Renal cortical epithelial cell (primary cell): ENCODE measurements around the gene MCM10. TPM values are rescaled to one million over a fixed set of nuclear protein-coding genes. Genes with fewer than 3 reads are reported as not detected.
"Not testable (repeated sequence)": the region's sequence is repeated elsewhere in the genome, so short reads cannot be mapped to it uniquely, and the experiment has no call there.

ENCODE experiments used
- DNase-seq: peaks from one replicate; pipeline ENCODE4 v3.0.0-alpha.2; 2011; ENCODE audit warnings: low read depth
- total RNA-seq: library from RNA; depleted of rRNA; stranded (reverse); fragments of >200 nt; gene quantifications from 2 replicates; pipeline ENCODE4 v1.2.3, GENCODE V29; 2014

Gene MCM10
- total RNA-seq, 1 donor from 2014 or later, result 0.55 TPM

- DNase-seq, result no peak
Measured at GRCh38 chr10:13221572-13221971, 60.2 kb downstream of the MCM10 start.

DNA sequence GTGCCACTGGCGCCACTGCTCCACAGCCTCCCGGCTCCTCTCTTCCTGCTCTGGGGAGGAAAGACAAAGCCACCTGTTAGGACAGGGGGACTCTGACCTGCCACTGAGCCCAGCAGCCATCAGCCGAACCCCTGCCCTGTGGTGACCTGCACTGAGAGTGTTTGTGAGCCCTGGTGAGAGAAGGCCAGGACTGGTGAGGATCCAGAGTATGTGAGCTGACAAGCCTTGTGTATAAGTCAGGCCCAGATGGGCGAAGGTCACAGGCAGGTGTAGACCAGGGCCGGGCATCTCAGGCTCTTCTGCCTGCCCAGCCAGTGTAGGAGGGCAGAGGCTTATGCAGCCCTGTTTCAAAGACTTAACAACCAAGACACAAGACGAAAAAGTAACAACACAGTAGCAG lies 60.8 kb downstream of the MCM10 start:
- DNase-seq, result no peak

GRCh38 chr10:13222566-13222965 lies 61.2 kb downstream of the MCM10 start:
- no peak for DNase-seq

DNA sequence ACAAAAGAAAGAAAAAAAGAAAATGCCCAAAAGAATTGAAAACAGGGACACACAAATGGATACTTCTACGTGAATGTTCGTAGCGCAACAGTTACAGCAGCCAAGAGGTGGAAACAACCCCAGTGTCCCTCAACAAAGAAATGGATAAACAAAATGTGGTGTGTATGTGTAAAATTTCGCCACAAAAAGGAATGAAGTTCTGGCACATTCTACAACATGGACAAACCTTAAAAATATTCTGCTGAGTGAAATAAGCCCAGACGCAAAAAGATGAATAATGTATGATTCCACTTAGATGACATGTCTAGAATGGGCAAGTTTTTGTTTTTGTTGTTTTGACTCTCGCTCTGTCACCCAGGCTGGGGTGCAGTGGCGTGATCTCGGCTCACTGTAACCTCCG lies 61.9 kb downstream of the MCM10 start:
- no peak for DNase-seq

GRCh38 chr10:13224210-13224995 lies 63.0 kb downstream of the MCM10 start:
- DNase-seq, result no peak

DNA sequence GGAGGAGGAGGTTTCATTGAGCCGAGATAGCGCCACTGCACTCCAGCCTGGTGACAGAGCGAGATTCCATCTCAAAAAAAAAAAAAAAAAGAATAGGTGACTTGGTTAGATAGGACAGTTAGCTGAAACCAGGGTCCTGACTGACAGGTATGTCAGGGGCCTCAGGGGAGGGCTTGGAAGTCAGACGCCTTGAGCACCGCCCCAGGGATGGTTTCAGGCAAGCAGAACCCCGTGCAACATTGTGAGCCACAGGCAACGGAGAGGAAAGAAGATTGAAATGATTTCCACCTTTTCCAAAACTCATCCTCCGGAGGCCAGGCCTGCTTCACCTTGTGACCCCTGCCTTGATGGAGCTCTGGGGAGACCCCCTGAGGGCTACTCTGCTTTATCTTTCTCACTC lies 64.2 kb downstream of the MCM10 start:
- no peak for DNase-seq

DNA sequence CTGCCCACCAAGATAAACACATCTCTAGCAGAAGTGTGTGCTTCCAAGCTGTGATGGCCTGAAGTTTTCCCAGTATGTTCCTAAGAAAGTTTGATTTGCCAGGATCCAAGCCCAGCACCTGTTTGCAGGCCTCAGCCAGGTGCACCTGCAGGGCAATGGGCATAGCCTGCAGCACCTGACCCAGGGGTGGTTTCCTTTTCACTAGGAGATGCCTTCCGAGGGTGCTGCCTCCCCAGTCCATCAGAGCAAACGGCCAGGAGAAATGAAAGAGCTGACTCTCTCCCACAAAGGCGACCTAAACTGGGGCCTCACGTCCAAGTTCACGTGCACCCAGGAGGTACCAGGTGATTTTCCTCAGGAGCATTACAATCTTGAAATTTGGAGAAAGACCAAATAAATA lies 65.7 kb downstream of the MCM10 start:
- no peak for DNase-seq

- no peak for DNase-seq
Measured at GRCh38 chr10:13231190-13231589, 69.8 kb downstream of the MCM10 start.

GRCh38 chr10:13231808-13232207 lies 70.5 kb downstream of the MCM10 start:
- DNase-seq, result no peak

GRCh38 chr10:13233358-13233757 lies 72.0 kb downstream of the MCM10 start:
- no peak for DNase-seq

GRCh38 chr10:13234172-13234571 lies 72.8 kb downstream of the MCM10 start, which contains the start of gene UCMA:
UCMA (minus strand) TSS chr10:13234374; CDS start chr10:13234258, 116 bp downstream.
- DNase-seq, result no peak

DNA sequence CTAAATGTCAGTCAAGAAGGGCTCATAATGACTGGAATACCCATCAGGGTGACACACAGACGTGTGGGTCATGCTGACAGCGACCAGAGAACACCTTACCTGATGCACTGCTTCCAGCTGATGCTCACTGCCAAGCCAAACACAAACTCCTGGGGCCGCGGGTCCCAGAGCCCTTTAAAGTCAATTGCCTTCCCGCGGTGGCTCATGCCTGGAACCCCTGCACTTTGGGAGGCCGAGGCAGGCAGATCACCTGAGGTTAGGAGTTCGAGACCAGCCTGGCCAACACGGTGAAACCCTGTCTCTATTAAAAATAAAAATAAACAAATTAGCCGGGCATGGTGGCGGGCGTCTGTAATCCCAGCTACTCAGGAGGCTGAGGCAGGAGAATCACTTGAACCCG lies 73.4 kb downstream of the MCM10 start:
- not testable (repeated sequence) for DNase-seq

DNA sequence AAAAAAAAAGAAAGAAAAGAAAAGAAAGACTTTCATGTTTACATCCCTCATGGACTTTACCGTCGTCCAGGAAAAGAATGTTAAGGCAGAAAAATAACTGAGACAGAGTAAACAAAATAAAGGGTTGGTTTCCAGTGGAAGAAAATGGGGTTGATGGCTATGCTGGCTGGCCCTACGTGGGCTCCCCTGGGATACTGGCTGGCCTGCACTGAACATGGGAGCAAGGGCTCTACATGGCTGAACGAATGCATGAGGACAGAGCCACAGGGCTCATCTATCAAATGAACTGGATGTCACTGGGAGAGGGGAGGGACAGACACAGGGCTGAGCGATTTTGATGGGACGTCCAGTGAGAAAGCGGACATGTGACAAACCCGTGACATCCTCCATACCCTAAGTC lies 75.3 kb downstream of the MCM10 start:
- DNase-seq, result no peak

GRCh38 chr10:13238271-13239077 lies 77.1 kb downstream of the MCM10 start:
- no peak for DNase-seq

GRCh38 chr10:13239923-13240322 lies 78.6 kb downstream of the MCM10 start:
- DNase-seq, result no peak

- DNase-seq, result no peak
Measured at GRCh38 chr10:13241613-13242012, 80.3 kb downstream of the MCM10 start.

DNA sequence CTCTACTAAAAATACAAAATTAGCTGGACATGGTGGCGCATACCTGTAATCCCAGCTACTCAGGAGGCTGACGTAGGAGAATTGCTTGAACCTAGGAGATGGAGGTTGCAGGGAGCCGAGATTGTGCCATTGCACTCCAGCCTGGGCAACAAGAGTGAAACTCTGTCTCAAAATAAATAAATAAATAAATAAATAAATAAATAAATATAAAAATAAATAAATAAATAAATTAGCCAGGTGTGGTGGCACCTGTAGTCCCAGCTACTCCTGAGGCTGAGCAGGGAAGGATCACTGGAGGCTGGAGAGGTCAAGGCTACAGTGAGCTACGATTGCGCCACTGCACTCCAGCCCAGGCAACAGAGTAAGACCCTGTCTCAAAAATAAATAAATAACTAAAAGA lies 80.9 kb downstream of the MCM10 start:
- not testable (repeated sequence) for DNase-seq

- DNase-seq, result no peak
Measured at GRCh38 chr10:13247246-13247645, 85.9 kb downstream of the MCM10 start.

DNA sequence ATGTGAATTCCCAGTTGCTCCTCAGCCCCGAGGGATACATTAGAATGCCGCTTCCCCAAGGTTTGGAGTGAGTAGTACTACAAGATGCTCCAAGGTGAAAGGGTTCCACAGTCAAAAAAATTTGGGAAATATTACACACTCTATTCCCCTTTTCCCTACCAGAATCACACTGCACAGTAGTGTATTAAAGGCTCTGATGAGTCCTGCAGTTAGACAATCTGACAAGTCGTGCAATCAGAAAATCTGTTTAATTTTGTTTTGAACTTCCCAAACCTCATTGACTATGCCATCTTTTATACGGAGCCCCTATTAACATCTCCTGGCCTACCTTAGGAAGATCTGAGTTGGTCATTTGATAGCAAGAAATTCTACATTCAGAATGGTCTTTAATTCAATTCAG lies 86.4 kb downstream of the MCM10 start:
- no peak for DNase-seq

- no peak for DNase-seq
Measured at GRCh38 chr10:13253726-13254125, 92.4 kb downstream of the MCM10 start.

GRCh38 chr10:13256627-13257026 lies 95.3 kb downstream of the MCM10 start:
- DNase-seq, result no peak

GRCh38 chr10:13257621-13258140 lies 96.3 kb downstream of the MCM10 start:
- no peak for DNase-seq
